ENCODE measurements around the gene ITGB3.
A peak's percentile ranks its signal among the peaks of the same experiment; 100 is the strongest.
"Not testable (repeated sequence)": the region's sequence is repeated elsewhere in the genome, so short reads cannot be mapped to it uniquely, and the experiment has no call there.

ITGB3 gene

DNA sequence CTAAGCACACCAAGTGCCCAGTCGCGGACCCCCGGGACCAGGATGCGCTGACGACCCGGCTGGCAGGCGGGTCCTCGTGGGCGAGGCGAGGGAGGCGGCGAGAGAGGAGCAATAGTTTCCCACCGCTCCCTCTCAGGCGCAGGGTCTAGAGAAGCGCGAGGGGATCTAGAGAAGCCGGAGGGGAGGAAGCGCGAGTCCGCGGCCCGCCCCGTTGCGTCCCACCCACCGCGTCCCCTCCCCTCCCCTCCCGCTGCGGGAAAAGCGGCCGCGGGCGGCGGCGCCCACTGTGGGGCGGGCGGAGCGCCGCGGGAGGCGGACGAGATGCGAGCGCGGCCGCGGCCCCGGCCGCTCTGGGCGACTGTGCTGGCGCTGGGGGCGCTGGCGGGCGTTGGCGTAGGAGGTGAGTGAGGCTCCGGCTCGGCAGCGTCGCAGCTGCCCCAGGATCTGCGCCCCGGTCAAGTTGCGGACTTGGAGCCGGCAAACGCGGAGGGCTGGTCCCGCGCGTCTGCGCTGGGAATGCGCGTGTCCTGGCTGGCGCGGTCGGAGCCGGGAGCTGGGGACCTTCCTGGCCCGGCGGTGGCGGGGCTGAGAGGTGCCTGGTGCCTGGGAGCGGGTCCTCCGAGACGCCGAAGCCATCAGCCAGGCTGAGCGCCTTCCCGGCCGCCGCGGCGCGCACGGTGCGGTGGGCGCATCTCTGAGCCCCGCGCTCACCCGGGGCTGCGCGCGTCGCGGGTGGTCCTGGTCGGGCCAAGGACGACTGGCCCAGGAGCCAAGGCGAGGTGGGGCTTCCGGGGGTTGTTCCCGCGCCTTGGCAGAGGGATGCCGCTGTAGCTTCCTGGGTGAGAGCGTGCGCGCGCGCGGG is at the start of gene ITGB3:
Gene ITGB3, plus strand, starts transcription at position 287 of the 862 bp plus-strand sequence. Its CDS starts 35 bp downstream, at position 322.
- DNase-seq: no peak

DNA sequence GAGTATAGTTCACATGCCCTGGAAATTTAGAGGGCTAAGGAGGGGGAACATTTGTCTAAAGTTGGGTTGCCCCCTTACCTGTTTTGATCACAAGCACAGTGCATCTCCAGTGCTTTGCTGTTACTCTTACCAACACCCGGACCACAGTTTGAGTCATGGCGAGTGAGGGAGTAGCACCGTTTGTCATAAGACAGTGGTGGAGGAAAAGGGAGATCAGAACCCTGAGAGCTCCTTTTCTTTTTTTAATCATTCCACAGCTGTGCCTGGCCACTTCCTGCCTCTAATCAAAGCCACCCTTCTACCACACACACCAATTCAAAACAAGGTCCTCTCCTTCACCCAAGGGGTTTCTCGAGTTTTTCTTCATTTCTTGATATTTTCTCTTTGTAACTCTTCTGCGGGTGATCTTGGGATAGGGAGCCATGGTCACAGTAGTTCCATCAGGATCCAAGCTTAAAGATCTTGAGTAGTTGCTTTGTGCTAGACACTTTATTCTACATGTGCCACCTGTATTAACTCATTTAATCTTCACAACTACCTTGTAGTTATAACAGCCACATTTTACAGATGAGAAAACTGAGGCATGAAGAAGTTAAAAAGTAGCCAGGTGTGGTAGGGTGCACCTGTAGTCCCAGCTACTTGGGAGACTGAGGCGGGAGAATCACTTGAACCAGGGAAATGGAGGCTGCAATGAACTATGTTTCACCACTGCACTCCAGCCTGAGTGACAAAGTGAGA is 49.5 kb upstream of the ITGB3 start:
- peak; percentile 52 for DNase-seq

DNA sequence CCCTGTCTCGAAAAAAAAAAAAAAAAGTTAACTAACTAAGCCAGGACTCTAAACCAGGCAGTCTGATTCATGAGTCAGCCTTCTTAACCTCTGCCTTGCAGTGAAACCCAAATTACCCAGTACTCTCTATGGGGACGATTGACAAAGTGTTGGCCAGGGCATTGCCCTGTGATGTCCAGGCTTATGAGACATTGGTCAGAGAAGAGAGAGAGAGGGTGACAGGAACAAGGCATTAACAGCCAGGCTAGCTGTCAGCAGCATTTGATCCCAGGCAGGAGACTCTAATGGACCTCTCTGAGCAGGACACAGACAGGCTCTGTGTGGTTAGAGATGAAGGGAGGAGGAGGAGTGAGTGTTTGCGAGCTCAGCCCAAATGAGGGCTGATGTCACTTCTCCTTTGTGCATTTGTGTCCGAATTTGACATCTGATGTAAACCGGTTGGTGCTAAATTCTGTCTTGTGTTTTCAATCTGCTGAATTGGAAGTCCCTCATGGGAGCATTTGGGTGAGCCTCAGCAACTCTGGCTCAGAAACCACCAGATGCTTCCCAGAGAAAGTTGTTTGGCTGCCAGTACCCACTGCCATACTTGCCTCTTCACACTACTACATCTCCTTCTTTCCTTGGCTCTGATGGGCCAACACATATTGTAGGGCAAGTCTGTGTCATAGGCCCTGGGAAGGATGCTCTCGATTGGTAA is 48.8 kb upstream of the ITGB3 start:
- peak; percentile 59 for DNase-seq

DNA sequence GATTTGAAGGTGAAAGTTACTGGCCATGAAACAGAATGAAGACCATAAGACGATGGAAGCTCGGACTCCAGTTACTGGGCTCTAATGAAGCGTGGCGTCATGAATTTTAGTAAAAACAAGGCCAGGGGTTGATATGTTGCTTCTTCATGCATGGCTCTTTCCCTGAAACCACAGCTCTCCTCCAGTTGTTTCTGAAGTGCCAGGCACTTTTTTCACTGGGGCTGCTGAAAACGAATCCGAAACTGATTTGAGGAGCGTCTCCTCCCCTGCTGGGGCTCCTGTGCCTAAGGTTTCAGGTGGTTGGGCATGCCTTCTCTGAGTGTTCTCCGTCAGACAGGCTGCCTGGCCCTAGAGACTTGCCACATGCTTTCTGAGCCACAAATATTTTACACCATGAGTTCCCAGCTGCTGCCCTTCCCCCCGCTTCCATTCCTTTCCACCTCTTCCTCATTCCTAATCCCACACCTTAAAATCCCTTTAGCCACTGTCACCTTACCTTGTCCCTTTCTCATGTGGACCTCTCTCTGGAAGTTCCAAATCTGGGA is 48.1 kb upstream of the ITGB3 start:
- peak; percentile 65 for DNase-seq

DNA sequence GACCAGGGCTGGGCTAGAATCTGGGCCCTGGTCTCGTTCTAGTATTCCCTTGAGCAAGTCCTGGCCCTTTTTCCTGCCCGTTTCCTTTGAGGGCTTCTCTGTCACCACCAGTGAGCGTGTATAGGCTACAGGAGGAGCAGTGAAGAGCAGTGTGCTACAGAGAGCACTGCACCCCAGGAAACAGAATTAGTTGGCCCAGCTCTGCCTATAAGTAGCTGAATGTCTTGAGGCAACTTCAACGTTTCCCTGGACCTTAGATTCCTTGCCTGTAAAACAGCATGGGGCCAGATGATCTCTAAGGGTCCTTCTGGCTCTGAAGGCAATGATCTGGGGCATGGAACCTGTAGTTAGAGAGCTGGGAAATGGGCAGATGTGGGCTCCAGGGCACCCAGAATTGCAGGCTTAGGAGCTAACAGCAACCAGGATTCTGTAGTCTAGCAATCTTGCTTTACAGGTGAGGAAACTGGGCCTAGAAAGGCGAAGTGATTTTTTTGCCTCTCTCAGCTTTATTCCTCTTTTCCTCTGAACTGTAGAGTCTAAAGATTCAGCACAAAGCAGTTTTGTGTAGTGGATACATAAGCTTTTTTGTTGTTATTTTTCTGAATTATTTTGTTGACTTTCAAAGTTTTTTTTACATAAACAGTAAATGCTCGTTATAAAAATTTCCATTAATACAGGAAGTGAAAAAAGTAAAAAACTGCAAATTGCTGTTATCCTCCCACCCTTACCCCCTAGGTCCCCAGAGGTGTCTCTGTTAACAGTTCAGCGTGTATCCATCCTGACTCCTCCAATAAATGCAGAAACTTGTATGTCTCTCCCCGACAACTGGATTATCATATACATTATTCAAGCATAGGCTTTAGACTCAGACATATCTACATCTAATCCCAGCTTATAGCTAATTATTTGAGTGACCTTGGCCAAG is 46.2 kb upstream of the ITGB3 start:
- no peak for DNase-seq

DNA sequence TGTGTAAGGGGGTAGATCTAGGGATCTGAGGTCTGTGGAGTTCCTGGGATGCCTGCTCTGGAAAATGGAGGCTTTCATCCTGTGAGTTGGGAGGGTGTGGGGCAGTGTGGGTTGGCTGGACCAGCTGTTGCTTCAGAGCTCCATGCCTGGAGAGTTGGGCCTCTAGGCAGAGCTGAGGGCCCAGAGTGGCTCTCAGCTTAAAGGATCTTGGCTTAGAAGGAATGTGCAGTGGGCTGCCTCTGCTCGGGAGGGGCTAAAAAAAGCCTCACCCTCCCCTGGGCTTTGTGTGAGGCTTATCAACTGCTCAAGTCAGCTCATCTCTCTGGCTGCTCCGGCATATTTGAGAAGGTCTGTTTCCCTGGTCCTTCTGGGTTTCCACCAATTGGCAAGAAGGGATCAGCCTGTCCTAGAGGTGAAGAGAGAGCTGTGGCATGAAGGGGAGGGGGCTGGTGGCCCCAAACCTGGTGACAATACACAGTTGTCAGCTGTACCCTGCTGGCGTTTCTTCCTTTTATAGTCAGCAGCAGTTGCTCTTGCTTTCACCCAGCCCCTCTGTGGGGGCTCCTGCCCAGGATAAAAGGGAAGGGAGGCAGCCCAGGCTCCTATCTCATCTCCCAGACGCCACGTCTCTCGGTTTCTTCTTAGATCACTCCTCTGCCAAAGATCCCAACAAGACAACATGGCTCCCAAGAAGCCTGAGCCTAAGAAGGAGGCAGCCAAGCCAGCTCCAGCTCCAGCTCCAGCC is 44.7 kb upstream of the ITGB3 start, which contains the start of gene MYL4:
Gene MYL4, plus strand, starts transcription at position 605 of the 745 bp plus-strand sequence. Its CDS starts 75 bp downstream, at position 680.
- DNase-seq: no peak

DNA sequence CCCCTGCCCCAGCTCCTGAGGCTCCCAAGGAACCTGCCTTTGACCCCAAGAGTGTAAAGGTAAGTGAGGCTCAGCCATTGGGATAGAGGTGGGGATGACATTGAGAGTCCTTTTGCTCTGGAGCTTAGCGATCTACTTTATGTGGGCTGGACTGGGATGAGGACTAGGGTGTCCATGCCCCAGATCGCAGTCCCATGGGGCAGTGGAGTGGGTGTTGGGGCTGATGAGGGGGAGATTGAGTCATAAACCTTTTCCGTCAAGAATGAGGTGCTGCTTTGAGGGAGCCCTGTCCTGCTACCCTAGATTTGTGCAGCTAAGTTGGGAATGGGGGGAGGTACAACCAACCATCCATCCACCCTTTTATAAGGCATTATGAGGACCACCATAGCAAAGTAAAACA is 44.1 kb upstream of the ITGB3 start:
- DNase-seq: no peak

DNA sequence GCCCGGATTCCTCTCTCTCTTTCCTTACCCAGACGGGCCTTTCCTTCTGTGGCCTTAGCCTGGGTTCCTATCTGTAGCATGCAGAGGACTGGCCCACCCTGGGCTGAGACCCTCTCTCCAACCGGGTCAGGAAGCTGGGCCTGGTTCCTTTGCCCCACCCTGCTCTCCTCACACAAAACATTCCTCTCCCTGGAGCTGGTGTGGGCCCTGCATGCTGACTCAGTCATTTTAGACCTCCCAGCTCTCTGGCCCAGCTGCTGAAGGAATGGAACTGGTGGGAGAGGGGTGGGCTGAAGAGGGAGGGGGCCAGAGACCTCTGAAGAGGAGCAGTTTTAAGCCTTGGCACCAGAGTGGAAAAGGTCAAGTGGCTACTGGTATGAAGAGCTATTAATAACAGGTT is 43.5 kb upstream of the ITGB3 start:
- no peak for DNase-seq

DNA sequence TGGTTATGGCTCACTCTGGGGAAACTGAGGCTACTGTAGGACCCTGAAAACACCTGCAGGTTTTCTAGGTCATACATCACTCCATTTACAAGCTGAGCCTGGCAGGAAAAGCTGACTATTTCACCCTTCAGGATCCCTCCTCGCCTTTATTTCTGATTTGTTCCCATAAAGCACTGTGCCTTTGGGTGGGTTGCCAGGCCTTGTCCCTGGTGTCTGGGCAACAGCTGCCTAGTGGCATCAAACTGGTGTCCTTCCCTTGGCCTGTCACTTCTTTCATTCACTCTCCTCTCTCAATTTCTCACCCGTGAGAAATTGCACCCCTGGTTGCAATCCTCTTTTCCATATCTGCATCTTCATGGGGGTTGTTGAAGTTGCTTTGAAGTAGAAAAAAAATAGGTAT is 42.8 kb upstream of the ITGB3 start:
- no peak for DNase-seq

DNA sequence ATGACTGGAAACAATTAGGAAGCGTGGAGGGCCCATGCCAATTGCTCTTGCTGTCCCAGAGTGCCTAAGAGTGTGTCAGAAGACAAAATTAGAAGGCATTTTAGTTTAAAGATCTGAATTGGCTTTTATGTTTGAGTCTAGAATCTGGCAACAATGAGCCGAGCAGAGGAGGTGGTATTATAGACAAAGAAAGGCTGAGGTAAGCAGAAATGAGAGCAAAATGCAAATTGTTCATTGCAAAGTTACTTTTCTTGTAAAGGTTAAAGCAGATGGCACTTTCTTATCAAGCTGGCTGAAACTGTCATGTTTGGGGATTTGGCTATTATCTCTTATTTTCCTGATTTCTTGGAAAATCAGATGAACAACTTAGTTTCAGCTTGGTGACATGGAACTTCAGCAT is 41.2 kb upstream of the ITGB3 start:
- no peak for DNase-seq

DNA sequence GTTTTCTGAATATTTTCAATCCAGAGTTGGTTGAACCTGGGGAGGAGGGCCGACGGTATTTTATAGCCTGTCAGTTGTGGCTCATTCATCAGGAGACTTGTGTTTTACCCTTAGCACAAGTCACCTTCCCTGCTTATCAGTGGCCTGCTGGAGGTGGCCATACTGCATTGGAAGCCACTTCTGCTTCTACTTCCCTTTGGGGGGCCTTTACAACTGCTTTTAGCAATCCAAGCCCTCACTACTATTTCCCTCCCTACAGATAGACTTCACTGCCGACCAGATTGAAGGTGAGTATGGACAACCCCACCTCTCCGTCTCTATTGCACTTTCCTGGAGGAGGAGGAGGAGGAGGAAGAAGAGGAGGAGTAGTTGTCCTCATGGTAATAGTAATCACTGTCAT is 40.1 kb upstream of the ITGB3 start:
- no peak for DNase-seq

DNA sequence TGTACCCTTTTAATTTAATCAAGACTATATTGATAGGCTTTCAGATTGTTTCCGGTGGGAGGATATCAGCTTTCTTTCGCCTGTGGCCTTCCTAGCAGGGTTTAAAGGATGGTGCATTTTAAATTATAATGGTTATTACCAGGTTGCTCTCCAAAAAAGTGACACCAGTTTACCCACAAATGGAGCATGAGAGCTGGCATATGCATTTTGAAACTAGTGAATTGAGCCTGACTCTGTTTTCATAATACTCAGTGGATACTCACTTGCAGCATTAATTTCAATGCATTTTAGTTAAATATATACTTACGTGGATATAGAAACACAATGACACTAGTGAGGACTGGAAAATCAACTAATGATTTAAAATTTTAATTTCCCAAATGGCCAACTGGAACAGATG is 38.7 kb upstream of the ITGB3 start:
- no peak for DNase-seq

DNA sequence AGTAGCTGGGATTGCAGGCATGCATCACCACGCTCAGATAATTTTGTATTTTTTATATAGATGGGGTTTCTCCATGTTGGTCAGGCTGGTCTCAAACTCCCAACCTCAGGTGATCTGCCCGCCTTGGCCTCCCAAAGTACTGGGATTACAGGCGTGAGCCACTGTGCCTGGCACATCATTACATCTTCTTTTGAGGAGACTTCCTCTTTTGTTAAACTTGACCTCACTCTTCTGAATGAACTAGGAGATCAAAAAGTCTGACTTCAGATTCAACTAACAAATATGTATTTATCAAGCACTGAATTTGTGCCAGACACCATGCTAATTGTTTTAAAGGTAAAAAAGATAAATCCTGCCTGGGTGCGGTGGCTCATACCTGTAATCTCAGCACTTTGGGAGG is 36.8 kb upstream of the ITGB3 start:
- DNase-seq: not testable (repeated sequence)

DNA sequence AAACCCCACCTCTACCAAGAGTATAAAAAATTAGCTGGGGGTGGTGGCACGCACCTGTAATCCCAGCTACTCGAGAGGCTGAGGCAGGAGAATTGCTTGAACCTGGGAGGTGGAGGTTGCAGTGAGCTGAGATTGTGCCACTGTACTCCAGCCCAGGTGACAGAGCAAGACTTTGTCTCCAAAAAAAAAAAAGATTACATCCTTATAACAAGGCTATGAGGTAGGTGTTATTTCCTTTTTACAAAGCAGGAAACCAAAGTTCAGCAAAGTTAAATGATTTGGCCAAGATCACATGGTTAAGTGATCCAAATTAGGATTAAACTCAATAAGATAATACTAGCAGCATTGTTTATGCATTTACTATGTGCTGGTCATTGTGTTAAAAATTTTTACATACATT is 36.3 kb upstream of the ITGB3 start:
- DNase-seq: not testable (repeated sequence)

DNA sequence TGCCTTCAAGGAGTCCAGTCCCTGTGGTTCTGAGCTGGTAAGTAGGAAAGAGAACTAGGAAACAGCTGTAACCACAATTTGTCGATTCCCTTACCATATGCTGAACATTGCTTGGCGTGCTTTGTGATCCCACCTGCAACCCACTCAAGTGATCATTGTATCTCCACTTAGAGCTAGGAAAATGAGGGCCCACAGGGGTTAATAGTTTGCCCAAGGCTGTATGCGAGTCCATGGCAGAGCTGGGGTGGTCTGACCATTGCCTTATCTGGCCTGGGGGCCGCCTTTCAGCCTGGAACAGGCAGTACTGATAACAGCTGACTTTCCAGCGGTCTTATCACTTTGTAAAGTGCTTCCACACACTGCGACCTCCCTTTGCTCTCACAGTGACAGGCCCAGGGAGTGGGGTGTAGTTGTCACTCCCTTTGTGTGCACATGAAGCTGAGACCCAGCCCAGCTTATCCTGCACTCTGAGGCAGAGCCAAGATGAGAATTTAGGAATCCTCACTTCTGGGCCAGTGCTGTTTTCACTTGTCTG is 34.7 kb upstream of the ITGB3 start:
- no peak for DNase-seq

DNA sequence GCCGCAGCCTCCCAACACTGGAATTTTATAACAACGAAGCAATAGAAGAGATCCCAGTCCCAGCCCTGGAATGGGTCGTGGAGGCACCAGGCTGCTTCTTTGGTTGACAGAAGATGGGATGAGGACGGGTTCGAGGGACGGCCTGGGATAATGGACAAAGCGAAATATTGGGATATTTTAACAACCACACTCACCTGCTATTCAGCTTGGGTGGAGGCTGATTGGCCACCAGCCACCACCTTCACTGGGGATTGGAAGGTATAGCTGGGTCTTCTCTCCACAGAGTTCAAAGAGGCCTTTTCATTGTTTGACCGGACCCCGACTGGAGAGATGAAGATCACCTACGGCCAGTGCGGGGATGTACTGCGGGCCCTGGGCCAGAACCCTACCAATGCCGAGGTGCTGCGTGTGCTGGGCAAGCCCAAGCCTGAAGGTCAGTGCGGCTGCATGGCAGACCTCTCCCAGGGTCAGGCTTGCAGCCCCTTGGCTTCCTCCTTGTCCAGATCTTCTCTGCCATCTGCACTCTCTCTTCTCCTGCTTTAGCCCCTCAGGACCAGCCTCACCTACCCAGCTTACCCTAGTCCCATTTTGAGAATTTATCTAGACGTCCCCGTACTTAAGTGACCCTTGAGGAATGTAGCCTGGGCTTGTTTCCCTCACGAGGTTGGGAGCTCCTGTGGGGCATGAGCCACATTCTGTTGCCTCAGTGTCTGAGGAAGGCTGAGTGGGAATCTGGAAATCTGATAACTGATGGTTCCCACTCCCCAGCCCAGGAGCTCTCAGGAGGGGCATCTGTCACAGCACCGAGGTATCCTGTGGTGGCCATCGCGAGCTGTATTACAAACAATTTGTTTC is 33.8 kb upstream of the ITGB3 start:
- no peak for DNase-seq

DNA sequence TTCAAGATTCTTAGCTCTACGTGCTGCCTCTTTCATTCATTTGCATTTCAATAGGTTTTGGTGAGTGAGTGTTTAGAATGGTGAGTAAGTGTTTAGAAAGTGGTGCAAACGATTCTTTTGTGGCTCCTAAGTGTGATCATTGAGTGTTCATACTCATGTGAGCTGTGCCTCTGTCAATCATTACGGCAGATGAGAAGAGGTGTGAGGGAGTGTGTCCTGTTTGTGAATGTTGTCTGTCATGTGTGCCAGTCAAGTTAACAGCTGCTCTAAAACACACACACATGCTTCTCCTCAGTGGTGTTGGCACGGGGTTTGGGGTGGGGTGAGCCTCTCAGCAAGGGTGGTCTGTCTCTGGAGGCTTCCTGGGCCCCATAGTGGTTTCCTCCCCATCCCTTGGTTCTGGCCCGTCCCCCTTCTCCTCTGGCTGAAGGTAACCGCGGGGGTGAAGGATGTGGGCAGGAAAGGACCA is 33.1 kb upstream of the ITGB3 start:
- peak; percentile 39 for DNase-seq

DNA sequence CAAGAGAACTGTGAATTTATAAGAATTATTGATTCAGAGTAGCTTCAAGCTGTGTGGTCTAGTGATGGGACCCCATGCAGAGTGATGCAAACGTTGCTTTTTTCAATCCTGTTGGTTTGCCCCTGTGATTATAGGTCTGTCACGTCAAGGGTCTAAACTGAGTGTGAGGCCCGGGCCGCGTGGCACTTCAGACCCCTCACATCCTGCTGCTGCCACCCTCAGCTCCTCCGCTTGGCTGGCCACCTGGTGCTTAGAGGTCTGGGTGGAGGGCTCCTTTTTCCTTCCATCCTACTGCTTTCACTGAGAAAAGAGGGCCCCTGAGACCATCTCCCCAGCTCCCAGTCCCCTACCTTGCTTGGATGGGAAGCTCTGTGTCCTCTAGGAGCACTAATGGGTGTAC is 32.5 kb upstream of the ITGB3 start:
- DNase-seq: no peak

DNA sequence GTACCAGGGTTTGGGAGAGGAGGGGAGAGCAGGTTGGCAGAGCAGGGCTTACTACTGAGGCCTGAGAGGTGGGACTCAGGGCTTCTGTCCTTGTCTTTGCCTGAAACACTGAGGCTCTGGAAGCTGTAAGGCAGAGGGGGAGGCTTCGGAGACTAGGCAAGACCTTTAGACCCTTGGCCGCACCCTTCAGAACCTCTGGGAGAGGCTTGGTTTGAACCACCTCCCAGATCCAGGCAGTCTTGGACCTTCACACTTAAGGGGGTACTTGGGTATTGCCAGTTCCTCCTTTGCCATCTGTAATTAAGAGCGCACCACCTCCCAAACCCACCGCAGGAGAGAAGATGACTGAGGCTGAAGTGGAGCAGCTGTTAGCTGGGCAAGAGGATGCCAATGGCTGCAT is 31.6 kb upstream of the ITGB3 start:
- no peak for DNase-seq

DNA sequence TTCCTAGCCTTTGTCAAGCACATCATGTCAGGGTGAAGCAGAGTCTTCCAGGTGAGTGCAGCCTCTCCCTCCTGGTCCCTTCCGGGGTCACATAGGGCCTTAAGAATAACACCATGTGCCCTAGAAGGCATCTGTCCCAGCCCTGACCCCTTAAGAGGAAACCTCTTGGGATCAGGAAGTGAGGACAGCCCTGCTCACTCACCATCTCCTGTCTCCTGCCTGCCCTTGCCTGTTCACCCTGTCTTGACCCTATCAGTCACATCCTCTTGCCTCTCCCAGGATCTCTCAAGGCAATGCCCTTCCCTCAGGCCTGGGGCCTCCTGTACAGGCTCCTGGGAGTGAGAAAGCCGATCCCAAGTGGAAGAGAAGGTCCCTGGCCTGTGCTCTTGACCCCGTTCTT is 30.6 kb upstream of the ITGB3 start:
- no peak for DNase-seq
